Fibroblast of villous mesenchyme (primary cell): ENCODE results near the gene SH3RF3. TPM values are rescaled to one million over a fixed set of nuclear protein-coding genes. Genes with fewer than 3 reads are reported as not detected.

ENCODE experiments used
- DNase-seq: peaks from one replicate; pipeline ENCODE4 v3.0.0-alpha.2; 2010; ENCODE audit warnings: low read depth
- H3K4me3 ChIP-seq: 2 replicates; pipeline ENCODE4 v1.5.1; 2011; ENCODE audit warnings: low read depth, mild to moderate bottlenecking, low read length
- CTCF ChIP-seq: IDR thresholded peaks from 2 replicates; pipeline ENCODE4 v1.5.1; 2012; ENCODE audit warnings: low read depth, mild to moderate bottlenecking, low read length; ENCODE audit not compliant: insufficient read depth
- total RNA-seq: library from RNA; depleted of rRNA; stranded (reverse); fragments of >200 nt; gene quantifications from 2 replicates; pipeline ENCODE4 v1.2.3, GENCODE V29; 2012

The SH3RF3 gene
- total RNA-seq, 1 donor, result 13.4 TPM

GRCh38 chr2:109197491-109198418 is 68.8 kb downstream of the SH3RF3 start:
- DNase-seq, result no peak
- TF ChIP-seq CTCF, result no peak
- H3K4me3 ChIP-seq, result no peak overlapping the region

- H3K4me3 ChIP-seq, result no peak overlapping the region
- TF ChIP-seq CTCF, result no peak
Measured at GRCh38 chr2:109199790-109200189, 70.8 kb downstream of the SH3RF3 start.

GRCh38 chr2:109200616-109201464 is 71.8 kb downstream of the SH3RF3 start:
- no peak for TF ChIP-seq CTCF
- DNase-seq, result no peak
- no peak overlapping the region for H3K4me3 ChIP-seq

More at GRCh38 chr2:109199790-109200189, 70.8 kb downstream of the SH3RF3 start:
- no peak for DNase-seq

- TF ChIP-seq CTCF, result no peak
- H3K4me3 ChIP-seq, result no peak overlapping the region
- DNase-seq, result no peak
Measured at GRCh38 chr2:109201465-109202327, 72.7 kb downstream of the SH3RF3 start.

- DNase-seq, result no peak
- no peak overlapping the region for H3K4me3 ChIP-seq
Measured at GRCh38 chr2:109202486-109202885, 73.5 kb downstream of the SH3RF3 start.

More at GRCh38 chr2:109202486-109202885, 73.5 kb downstream of the SH3RF3 start:
- no peak for TF ChIP-seq CTCF
